KMS-11 (cell line): Measurements from ENCODE around the gene KRTAP10-11.

Experiments
- H2AFZ ChIP-seq: fragments of 200-600 bp; sonication (generic); 2 replicates; pipeline ENCODE4 v1.6.1; 2016; ENCODE audit warnings: antibody characterized with exemption, mixed run types, low read depth
- H3K27ac ChIP-seq: fragments of 200-600 bp; sonication (generic); 2 replicates; pipeline ENCODE4 v1.6.1; 2016; ENCODE audit warnings: mild to moderate bottlenecking, mixed run types
- H3K27me3 ChIP-seq: fragments of 200-600 bp; sonication (generic); 2 replicates; pipeline ENCODE4 v1.6.1; 2017; ENCODE audit warnings: mild to moderate bottlenecking, low read depth, mixed run types, moderate library complexity; ENCODE audit not compliant: insufficient read depth
- H3K36me3 ChIP-seq: fragments of 200-600 bp; sonication (generic); 2 replicates; pipeline ENCODE4 v1.6.1; 2017; ENCODE audit warnings: mild to moderate bottlenecking, mixed run types; ENCODE audit not compliant: insufficient read depth
- H3K4me1 ChIP-seq: fragments of 200-600 bp; sonication (generic); 2 replicates; pipeline ENCODE4 v1.6.1; 2016; ENCODE audit warnings: mild to moderate bottlenecking, low read depth, mixed run types; ENCODE audit not compliant: poor library complexity, severe bottlenecking
- H3K4me2 ChIP-seq: fragments of 200-600 bp; sonication (generic); 2 replicates; pipeline ENCODE4 v1.7.0; 2016; ENCODE audit warnings: mild to moderate bottlenecking, mixed run types
- H3K4me3 ChIP-seq: fragments of 200-600 bp; sonication (generic); IDR thresholded peaks from 2 replicates; pipeline ENCODE4 v1.6.1; 2017; ENCODE audit warnings: low read depth, low read length, mixed read lengths; ENCODE audit not compliant: insufficient read depth
- H3K79me2 ChIP-seq: fragments of 200-600 bp; sonication (generic); 2 replicates; pipeline ENCODE4 v1.6.1; 2016; ENCODE audit warnings: low read depth, mixed run types; ENCODE audit not compliant: insufficient read depth
- H3K9ac ChIP-seq: fragments of 200-600 bp; sonication (generic); 2 replicates; pipeline ENCODE4 v1.6.1; 2016; ENCODE audit warnings: mild to moderate bottlenecking, mixed run types
- H4K20me1 ChIP-seq: fragments of 200-600 bp; sonication (generic); 2 replicates; pipeline ENCODE4 v1.6.1; 2016; ENCODE audit warnings: mild to moderate bottlenecking, mixed run types; ENCODE audit not compliant: insufficient read depth
- CTCF ChIP-seq: fragments of 200-600 bp; sonication (generic); conservative IDR thresholded peaks from 2 replicates; pipeline ENCODE4 v1.6.1; 2017; ENCODE audit warnings: low read depth, mild to moderate bottlenecking, antibody characterized with exemption, low read length, moderate library complexity, mixed read lengths

KRTAP10-11 gene

GRCh38 chr21:44653656-44654575 lies 7.7 kb downstream of the KRTAP10-11 start:
- Histone ChIP-seq H3K27me3 (peaks cover 46% of the 10 kb centered on the region), H3K4me2 (no peak overlapping the region), H3K27ac (no peak overlapping the region), H2AFZ (no peak overlapping the region), H3K4me3 (no peak overlapping the region), H3K36me3 (no peaks in the 10 kb centered on the region), H3K4me1 (no peaks in the 10 kb centered on the region), H3K9ac (no peak overlapping the region), H3K79me2 (no peaks in the 10 kb centered on the region), H4K20me1 (no peaks in the 10 kb centered on the region)
- TF ChIP-seq CTCF = no peak

- Histone ChIP-seq H3K27me3 (peaks cover 44% of the 10 kb centered on the region), H3K4me2 (no peak within 1 kb of the TSS), H3K36me3 (no peaks in the 10 kb centered on the region), H3K9ac (no peak within 1 kb of the TSS), H3K79me2 (no peaks in the 10 kb centered on the region), H3K4me1 (no peaks in the 10 kb centered on the region), H3K4me3 (no peak within 1 kb of the TSS), H2AFZ (no peak within 1 kb of the TSS), H4K20me1 (no peaks in the 10 kb centered on the region), H3K27ac (no peak within 1 kb of the TSS)
- no peak for TF ChIP-seq CTCF
Measured at GRCh38 chr21:44654576-44655175, 8.5 kb downstream of the KRTAP10-11 start, which contains the start of gene KRTAP12-4. KRTAP12-4 (minus strand) TSS chr21:44654659; CDS start chr21:44654614, 45 bp downstream.

GRCh38 chr21:44656868-44657267 lies 10.7 kb downstream of the KRTAP10-11 start:
- H3K9ac ChIP-seq = no peak overlapping the region
- H3K4me3 ChIP-seq = no peak overlapping the region
- no peaks in the 10 kb centered on the region for H3K36me3 ChIP-seq
- H4K20me1 ChIP-seq = no peaks in the 10 kb centered on the region
- H3K27ac ChIP-seq = no peak overlapping the region
- H3K79me2 ChIP-seq = no peaks in the 10 kb centered on the region
- H2AFZ ChIP-seq = no peak overlapping the region
- peaks cover 33% of the 10 kb centered on the region for H3K27me3 ChIP-seq
- no peak for TF ChIP-seq CTCF
- H3K4me2 ChIP-seq = no peak overlapping the region
- no peaks in the 10 kb centered on the region for H3K4me1 ChIP-seq

GRCh38 chr21:44657635-44658540 lies 11.7 kb downstream of the KRTAP10-11 start, which contains the start of gene KRTAP12-3:
KRTAP12-3 (plus strand) TSS chr21:44657932; CDS start chr21:44657980, 48 bp downstream.
- Histone ChIP-seq H3K79me2 (no peaks in the 10 kb centered on the region), H2AFZ (no peak within 1 kb of the TSS), H3K27ac (no peak within 1 kb of the TSS), H3K4me3 (no peak within 1 kb of the TSS), H3K4me2 (no peak within 1 kb of the TSS), H3K9ac (no peak within 1 kb of the TSS), H4K20me1 (no peaks in the 10 kb centered on the region), H3K36me3 (no peaks in the 10 kb centered on the region), H3K4me1 (no peaks in the 10 kb centered on the region), H3K27me3 (peaks cover 32% of the 10 kb centered on the region)
- TF ChIP-seq CTCF = no peak
